ENCODE results near the gene RNF34. TPM values are rescaled to one million over a fixed set of nuclear protein-coding genes. Genes with fewer than 3 reads are reported as not detected.

Gene RNF34
- total RNA-seq, 1 donor from 2014 or later: 50.0 TPM

DNA sequence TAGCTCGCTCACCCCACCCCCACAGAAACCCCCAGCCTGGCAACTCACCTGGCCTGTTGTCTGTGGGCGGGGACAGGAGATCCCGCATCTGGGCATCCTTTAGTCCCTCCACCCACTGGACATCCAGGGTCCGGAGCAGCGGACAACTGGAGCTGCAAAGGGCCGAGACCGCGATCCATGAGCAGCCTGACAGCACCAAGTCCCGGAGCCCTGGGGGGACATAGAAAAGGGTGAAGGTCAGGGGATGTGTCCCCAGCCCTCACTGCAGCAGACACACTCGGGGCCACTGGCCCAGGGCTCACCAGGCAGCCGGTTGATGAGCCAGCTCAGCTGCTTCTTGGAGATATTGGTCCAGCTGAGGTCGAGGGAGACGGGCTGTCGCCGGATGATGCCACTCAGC lies 40.9 kb downstream of the RNF34 start:
- no peak for DNase-seq

DNA sequence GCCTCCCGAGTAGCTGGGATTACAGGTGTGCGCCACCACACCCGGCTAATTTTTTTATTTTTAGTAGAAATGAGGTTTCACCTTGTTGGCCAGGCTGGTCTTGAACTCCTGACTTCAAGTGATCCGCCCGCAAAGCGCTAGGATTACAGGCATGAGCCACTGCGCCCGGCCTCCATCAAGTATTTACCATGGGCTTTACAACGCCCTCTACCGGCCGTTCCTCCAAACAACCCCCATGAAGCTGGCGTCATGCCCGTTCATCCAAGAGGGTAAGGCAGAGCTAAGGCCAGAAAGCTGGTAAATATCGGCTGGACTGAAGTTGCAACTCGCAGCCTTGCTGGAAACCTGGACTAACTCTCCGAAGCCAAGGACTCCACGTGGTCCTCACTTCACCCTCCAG lies 41.6 kb downstream of the RNF34 start:
- DNase-seq: no peak

DNA sequence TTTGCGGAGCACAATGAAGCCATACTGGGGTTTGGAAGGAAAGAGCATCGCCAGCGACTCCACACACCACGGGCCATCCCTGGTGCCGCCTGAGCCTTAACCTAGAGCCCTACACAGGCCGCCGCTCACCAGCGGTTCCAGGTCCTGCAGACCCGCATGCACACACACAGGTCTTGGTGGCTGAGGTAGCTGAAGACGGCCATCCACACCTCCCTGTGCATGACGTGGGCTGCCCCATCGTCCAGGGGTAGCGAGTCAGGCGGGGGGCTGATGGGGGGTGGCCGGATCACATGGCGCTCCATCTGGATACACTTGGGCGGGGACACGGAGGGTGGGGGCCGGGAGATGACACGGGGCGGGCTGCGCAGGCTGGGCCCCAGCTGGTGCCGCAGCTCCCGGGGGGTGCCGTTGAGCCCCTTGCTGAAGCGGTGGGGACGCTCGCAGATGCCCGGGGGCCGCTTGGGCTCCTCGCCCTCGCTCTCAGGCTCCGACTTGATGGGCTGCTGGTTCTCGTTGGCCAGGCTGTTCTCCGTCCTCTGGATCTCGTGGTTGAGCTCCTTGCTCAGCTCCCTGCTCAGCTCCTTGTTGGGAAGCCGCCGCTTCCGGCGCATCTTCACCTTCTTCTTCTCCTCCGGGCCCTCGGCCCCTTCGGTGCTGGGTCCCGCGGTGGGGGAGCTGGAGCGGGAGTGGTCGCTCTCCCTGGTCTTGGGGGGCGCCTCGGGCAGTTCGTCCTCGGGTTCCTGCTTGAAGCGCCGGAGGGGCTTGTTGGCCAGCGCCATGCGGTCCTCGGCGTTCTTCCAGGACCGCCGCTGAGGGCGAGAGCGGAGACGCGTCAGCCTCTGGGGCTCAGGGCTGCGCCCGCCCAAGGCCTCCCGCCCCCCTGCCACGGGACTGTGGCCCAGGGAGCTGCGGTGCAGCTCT lies 42.4 kb downstream of the RNF34 start:
- DNase-seq: no peak

DNA sequence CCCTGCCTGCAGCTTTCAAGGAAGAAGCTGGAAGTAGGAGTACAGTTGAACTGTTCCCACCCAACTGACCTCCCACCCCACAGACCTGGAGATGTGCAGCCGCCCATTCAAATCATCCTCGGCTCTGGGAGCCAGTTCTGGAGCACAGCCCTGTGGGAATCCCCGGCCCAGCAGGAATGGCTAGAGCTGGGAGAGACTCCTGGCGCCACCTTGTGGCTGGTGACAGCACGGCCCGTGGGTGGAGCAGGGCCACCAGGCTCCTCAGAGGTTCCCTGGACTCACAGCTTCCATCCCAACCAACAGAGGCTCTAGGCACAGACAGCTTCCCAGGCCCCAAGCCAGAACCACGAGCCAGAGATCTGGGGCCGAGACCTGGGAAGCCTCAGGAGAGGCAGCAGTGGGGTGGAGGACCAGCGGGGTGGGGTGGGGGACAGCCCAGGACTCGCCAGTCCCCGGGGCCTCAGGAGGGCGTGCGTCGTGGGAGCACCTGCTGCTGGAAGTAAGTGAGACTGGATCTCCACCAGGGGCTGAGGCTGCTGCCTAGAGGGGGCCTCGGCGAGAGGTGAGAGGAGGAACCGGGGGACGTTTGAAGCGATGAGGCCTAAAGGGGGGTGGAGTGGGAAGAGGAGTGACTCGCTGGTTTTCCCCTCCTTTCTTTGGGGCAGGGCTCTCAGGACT lies 43.4 kb downstream of the RNF34 start:
- no peak for DNase-seq

DNA sequence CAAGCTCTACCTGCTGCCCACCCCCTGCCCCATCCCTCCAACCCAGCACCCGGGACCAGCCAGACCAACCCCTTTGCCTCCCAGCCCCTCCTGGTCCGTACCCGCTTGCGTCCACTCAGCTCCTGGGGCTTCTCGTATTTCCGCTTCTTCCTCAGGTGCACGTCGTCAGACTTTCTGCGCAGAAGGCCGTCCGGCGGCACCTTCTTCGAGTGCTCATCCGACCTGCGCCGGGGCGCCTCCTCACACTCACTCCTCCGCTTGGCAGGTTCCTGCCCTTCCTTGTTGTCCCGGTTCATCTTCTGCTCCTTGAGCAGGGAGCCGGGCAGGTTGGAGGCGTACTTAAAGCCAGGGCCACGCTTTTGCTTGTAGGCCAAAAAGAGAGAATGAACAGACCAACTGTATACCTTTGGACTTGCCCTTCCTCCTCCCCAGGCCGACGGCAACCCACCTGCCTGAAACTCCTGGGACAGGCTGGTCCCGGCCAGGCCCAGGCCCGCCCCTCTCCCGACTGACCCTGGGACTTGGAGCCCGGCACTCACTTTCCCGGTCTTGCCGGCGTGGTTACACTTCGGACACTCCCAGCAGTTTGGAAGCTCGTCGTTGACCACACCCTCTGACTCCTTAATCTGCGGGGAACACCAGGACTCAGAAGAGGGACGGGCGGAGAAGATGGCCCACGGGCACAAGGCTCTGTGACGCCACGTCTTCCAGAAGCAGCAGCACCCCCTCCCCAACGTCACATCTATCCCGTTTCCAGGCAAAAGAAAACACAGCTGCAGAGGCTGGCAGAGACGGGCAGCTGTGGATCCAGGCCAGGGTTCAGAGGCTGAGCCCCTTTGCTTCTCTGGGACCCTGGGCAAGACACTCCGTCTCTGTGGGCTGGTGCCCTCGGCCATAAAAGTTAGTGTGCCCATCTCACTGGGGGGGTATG lies 44.3 kb downstream of the RNF34 start:
- DNase-seq: no peak

DNA sequence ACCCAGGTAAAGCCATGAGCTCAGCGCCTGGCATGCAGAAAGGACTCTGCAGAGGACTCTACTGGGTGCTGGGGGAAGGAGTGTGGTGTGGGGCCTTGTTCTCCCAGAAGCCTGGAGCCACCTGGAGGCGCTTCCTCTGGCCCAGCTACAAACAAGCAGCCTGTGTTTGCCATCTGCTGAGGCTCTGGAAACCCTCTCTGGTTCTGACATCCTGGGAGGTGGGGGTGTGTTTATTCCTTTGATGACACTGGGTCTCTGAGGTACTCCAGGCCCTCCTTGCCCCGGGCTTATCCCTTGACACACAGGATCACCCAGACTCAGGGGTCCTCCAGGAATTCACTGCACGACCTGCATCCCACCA lies 44.9 kb downstream of the RNF34 start:
- DNase-seq: no peak

DNA sequence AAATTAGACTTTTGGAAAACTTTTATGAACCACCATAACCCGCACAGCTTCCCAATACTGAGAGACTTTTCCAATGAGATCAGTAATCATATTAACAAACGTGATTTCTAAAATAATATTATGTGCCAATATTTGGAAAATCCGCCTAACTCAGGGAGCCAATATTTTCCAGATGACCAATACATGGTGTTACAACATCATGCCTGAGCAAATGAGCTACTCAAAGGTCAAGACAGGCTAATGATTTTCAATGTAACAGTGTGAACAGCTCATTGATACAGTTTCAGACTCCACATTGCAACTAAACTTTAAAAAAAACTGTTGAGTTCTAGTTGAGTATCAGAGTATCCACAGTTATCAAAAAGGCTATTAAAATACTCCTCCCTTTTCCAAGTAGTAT lies 46.8 kb downstream of the RNF34 start:
- no peak for DNase-seq

DNA sequence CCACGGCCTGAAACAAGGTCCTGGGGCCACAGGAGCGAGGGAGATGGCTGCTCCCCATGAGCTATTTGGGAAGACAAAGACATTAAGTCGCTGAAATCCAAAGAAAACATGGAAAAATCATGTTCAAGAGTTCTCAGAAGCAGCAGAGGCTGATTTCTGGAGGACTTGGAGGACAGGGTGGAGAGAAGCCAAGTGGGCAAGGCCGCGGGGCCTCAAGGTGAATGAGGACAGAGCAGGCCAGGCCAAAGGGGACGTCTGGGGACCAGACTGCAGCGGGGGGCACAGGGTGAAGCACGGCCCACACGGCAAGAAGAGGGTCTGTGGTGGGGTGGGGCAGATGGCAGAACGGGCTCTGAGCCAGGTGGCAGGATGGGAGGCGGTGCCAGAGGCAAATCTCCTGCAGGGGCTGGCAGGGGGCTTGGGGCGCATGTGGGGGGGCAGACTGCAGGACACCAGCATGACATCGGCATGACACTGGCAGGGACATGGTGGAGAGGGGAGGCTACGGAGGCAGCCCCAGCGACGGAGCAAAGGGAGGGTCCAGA lies 48.9 kb downstream of the RNF34 start:
- no peak for DNase-seq

DNA sequence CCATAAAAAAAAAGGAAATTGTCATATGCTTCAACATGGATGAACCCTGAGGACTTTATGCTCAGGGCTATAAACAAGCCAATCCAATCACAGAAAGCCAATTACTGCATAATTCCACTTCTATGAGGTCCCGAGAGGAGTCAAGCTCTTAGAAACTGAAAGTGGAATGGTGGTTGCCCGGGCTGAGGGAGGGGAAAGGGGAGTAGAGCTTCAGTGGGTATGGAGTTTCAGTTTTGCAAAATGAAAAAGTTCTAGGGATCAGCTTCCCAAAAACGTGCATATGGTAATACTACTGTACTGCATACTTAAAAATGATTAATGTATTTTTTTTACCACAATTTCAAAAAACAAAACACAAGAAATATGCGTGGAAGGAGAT lies 52.0 kb downstream of the RNF34 start:
- DNase-seq: peak; percentile 45

DNA sequence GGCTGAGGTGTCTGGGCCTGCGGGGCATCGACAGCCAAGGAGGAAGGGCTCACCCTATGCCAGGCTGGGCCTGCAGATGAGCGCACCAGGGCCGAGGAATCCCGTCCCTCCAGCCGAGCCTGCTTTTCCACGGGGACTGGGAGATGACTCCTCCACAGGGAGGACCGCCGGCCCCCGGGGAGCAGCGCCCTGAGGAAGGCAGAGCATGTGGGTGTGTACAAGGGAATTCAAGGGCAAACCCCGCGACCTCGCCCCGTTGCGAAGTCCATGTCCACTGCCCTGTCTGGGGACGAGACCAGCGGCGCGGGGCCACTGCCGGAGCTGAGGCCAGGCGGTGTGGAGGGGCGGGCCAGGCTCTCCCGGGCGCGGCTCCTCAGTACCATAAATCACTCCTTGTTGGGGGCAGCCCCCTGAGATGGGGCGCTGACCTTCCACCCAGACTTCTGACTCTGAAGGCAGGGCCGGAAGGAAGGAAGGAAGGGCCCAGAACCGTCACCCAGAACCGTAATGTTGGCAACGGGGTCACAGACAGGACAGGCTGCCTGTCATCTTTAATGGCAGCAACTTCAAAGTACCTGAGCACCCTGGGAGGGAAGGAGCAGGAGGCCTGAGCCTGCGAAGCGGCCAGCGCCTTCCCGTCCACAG lies 52.5 kb downstream of the RNF34 start:
- DNase-seq: no peak

DNA sequence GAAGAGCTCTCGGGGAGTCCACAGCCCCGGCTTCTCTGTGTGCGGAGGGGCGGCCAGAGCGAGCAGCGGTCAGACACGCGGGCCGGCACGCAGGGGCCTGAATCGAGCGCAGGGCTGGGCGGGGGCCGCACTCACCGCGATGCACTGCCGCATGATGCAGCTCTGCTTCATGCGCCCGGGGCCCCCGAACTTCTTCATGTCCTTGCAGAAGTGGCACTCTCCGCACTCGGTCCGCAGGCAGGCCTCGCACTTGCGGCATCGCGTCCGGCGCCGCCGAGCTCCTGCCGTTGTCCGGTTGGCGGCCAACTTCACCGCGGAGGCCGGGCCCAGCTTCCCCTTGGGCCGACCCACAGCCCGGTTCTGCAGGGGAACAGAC lies 53.1 kb downstream of the RNF34 start:
- no peak for DNase-seq

DNA sequence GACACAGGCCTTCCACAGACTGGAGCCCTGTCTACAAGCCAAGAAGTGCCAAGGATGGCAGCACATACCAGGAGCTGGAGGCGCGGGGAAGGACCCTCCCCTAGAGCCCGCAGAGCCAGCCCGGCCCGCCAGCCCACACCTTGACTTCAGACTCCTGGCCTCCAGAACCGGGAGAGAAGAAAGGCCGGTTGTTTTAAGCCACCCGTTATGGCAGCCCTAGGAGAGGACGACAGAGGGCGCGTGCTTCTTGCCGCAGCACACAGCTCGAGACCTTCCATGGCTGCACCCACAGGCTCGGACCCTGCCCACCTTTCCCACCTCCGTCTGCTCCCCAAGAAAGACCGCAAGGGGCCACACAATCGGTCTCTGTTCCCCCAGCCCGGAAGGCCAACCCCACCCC lies 53.7 kb downstream of the RNF34 start:
- no peak for DNase-seq

DNA sequence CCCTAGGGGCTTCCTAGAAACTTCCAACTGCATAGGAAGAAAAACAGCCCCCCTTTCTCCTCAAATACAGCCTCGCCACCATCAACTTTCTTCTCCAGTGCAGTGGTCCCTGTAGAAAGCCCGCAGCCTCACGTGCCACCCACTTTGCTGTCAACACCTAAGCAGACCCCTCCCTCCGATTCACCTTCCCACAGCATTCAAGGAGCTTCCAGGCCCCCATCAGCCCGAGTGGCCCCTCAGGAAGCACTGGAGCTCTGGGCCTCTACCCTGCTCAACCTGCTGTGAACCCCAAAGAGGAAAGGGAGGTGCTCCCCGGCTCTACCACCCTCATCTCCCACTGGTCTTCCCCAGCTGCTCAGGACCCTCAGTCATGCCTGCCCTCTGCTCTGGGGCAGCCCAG lies 55.0 kb downstream of the RNF34 start:
- DNase-seq: no peak

DNA sequence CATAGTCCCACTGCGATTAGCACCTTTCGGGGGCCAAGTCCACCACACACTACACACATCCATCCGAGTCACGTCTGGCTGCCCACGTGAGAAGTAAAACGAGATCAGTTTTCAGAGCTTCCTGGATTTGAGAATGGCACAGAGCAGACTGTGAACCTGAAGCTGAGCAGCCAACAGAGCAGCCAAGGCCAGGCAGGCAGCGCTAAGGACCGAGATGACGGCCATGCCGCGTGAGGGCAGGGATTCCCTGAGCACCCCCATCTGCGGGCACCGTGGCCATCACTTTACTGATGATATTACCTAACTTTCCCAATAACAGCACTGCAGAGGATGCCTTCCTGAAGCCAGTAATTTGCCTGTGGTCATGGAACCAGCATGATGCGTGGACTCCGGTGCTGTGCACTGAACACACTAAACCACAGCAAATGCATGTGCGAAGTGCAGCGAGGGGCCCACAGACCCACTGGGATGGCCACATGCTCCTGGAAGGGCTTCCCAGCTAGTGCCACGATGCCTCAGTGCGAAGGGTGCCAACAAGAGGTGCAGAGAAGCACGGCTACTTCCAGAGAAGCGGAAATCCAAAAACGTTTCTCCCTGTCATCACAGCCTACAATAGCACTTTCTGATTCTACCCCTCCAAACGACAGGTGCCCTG lies 56.0 kb downstream of the RNF34 start:
- DNase-seq: no peak

DNA sequence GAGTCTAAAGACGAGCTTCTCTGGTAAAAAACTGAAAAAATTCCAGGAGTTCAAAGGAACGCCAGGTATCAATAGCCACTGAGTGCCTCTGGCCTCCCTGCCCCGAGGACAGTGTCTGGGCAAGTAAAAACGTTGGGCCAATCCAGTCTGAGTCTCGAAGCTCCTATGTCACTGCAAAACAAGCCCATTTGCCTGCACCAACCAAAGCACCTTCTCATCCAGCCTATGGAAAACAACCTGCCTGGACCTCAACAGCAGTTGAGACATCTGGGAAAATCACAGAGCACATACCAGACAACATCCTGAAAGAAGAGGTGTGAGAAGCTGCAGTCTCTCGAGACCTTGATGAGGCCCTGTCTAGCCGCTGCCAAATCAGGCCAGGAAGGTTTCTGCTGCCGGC lies 56.6 kb downstream of the RNF34 start:
- no peak for DNase-seq

DNA sequence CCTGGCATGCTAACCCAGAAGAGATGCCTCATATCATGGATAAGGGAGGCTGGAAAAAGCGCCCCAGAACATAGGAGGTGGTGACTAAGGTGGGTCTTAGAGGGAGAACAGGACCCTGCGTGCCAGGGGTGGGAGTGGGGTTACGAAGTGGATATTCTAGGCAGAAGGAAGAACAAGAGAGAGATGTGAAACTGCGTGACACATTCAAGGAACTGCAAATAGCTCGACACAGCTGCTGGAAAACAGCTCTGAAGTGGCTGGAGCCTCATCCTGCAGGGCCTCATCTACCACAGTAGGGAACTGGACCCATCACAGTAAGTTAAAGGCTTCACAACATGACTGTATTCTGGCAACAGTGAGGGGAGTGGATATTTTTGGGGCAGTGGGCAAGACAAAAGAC lies 61.1 kb downstream of the RNF34 start:
- no peak for DNase-seq

DNA sequence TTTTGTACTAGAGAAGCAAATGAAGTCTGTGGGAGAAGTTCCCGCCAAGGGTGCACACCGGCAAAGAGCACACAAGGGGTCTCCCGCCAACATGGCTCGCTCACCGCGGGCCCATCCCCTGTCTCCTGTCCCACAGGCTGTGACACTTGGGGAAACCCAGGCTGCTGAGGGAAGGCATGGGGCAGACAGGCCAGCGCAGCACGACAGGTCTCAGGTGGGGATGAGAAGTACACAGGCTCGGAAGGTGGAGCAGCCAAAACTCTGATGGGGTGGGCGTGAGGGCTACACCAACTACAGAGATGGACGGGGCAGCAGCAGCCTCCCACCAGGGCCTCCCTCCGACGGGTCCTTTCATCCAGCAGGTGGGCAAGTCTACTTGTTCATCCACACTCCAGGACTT lies 64.4 kb downstream of the RNF34 start:
- no peak for DNase-seq

DNA sequence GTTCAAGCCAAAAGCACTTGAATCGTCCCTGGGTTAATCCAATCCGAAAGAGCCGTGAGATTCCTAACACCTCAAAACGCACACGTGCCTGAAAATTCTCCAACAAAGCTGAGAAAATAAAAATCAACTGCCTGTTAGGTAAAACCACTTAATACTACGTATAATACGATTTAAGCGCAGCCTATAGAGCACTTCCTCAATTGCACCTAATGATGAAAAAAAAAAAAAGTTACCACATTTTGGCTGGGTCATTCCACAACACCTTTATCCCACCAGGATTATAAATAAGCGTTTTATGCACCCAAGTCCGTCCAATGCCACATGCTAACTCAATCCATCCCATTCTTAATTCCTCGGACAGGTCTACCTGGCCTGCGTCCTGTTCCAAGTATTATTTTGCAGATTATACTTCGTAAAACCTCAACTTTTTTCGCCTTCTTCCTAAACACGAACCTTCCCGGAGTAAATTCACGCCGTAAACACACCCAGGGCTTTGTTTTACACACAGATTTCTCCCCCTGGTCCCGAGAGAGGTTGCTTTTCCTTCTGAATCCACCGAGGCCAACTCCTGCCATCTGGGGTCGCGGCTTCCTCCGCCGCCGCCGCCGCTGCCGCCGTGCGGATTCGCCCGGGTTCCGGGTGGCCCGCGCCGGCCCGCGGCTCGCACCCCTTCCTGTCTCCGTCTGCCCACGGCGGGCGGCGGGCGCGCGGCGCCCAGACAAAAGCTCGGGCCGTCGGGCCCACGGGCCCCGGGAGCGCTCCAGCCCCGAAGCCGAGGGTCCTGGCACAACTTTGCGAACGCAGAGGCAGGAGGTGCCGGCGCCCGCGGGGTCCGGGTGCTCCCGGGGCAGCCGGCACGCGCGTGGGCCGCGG lies 66.2 kb downstream of the RNF34 start:
- no peak for DNase-seq

DNA sequence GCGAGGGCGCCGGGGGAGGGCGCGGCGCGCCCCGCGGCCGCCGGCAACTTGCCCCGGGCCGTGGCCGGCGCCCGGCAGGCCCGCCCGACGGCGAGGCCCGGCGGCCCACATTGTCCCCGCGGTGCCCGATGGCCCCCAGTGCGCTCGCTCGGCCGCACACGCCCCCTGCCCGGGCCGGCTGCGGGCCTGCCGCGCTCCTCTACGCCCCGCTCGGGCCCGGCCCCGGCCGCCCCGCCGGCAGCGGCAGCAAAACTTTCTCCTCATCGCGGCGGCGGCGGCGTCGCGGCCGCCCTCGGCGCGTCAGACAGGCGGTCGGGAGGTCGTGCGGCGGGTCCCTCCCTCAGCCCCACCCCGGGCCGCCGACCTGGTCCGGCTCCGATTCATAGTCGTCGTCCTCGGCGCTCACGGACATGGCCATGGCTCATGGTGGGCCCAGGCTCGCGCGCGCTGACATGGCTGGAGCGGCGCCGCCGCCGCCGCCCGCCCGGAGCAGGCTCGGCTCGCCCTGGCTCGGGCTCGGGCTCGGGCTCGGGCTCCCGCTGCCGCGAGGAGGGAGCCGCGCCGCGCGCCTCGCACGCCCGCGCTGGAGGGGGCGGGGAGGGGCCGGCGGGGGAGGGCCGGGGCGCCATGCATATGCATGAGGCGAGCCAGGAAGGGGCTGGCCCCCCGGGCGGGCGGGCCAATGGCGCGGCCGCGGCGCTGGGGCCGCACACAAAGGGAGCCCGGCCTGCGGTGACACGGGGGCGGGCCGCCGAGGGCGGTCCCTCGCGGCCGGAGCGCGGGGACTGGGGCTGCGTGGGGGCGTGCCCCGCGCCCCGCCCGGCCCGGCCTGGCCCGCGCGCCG lies 67.1 kb downstream of the RNF34 start:
- peak; percentile 74 for DNase-seq

All from skin of body (tissue), 2 donors.